ENCODE results near the gene GLRX.

DNA sequence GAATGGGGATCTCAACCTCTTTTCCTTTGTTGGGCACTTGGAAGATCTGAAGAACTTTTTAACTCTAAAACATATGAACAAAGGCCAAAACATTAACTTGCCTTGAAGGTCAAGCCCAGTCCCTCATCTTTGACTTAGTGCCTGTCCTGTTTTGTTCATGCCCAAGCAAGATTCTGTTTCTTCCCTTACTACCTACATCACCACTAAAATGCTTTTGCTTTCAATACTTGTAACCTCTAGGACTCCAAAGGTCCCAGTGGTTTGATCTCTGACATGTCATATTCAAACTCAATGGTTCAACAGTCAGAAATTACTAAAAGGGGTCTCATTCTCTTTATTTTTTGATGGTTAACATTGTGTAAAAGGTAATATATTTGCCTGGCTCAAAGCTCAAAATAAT is 24.0 kb downstream of the GLRX start:
- TF ChIP-seq, protein P1, sequence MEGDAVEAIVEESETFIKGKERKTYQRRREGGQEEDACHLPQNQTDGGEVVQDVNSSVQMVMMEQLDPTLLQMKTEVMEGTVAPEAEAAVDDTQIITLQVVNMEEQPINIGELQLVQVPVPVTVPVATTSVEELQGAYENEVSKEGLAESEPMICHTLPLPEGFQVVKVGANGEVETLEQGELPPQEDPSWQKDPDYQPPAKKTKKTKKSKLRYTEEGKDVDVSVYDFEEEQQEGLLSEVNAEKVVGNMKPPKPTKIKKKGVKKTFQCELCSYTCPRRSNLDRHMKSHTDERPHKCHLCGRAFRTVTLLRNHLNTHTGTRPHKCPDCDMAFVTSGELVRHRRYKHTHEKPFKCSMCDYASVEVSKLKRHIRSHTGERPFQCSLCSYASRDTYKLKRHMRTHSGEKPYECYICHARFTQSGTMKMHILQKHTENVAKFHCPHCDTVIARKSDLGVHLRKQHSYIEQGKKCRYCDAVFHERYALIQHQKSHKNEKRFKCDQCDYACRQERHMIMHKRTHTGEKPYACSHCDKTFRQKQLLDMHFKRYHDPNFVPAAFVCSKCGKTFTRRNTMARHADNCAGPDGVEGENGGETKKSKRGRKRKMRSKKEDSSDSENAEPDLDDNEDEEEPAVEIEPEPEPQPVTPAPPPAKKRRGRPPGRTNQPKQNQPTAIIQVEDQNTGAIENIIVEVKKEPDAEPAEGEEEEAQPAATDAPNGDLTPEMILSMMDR (conservative IDR thresholded peaks at IDR 0.05; ENCODE audit: low read depth, low read length): no peak
- TF ChIP-seq EZH2 (IDR thresholded peaks at IDR 0.05; ENCODE audit: borderline replicate concordance, low read depth, low read length, poor library complexity, severe bottlenecking): no peak

Measured in A673 (cell line).